ENCODE measurements around the gene USP21. TPM values are rescaled to one million over a fixed set of nuclear protein-coding genes. Genes with fewer than 3 reads are reported as not detected.

The USP21 gene
- total and polyA plus RNA-seq, 11 donors, result 12.3 to 20.0 (median 14.1) TPM

DNA sequence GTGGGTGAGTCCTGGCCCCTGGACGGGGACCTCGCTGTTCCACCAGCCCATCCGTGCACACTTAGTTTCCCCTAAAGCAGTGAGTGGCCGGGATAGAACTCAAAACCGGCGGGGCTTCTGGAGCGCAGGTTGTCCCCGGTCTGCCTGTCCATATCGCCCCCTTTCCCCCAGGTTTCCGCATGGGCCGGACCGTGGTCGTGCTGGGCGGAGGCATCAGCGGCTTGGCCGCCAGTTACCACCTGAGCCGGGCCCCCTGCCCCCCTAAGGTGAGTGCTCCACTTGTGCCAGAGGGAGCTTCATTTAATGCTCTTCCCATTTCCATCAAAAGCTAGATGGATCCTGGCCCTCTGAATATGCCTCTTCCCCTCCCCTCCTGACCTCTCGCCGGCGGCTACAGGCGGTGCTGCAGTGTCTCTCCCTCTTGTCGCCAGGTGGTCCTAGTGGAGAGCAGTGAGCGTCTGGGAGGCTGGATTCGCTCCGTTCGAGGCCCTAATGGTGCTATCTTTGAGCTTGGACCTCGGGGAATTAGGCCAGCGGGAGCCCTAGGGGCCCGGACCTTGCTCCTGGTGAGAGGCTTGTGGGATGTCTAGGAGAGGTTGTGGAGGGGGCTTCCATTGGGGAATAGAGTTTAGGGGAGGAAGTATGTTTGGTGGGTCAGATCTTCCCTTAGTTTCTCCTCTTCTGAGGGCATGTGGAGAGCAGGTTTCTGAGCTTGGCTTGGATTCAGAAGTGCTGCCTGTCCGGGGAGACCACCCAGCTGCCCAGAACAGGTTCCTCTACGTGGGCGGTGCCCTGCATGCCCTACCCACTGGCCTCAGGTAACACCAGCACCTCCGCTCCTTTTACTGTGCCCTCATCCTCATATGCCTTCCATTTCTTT lies 7.6 kb downstream of the USP21 start:
- ATAC-seq (peak in 1 of 4 donors; percentile 0), DNase-seq (no peak)
- TF ChIP-seq POLR2A (IDR thresholded peaks at IDR 0.05), result no peak
- TF ChIP-seq, protein P1, sequence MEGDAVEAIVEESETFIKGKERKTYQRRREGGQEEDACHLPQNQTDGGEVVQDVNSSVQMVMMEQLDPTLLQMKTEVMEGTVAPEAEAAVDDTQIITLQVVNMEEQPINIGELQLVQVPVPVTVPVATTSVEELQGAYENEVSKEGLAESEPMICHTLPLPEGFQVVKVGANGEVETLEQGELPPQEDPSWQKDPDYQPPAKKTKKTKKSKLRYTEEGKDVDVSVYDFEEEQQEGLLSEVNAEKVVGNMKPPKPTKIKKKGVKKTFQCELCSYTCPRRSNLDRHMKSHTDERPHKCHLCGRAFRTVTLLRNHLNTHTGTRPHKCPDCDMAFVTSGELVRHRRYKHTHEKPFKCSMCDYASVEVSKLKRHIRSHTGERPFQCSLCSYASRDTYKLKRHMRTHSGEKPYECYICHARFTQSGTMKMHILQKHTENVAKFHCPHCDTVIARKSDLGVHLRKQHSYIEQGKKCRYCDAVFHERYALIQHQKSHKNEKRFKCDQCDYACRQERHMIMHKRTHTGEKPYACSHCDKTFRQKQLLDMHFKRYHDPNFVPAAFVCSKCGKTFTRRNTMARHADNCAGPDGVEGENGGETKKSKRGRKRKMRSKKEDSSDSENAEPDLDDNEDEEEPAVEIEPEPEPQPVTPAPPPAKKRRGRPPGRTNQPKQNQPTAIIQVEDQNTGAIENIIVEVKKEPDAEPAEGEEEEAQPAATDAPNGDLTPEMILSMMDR (IDR thresholded peaks at IDR 0.05), result no peak
- H3K9me3 ChIP-seq, result no peaks in the 10 kb centered on the region
- H3K27ac ChIP-seq, result peak overlapping the region; percentile 75 to 92 (median 83)
- H3K36me3 ChIP-seq, result peaks cover 0 to 70% (median 57%) of the 10 kb centered on the region in 9 donors
- intact Hi-C loops (cut with DNase I), result no loop called here
- peaks cover 0 to 29% (median 20%) of the 10 kb centered on the region in 12 donors for H3K4me1 ChIP-seq
- WGBS, 4 donors, result 7 to 8% (median 8%) methylated on average over 32 to 33 of the region's 33 CpGs
- no peaks in the 10 kb centered on the region for H3K27me3 ChIP-seq
- peak overlapping the region; percentile 59 to 92 (median 77) for H3K4me3 ChIP-seq

DNA sequence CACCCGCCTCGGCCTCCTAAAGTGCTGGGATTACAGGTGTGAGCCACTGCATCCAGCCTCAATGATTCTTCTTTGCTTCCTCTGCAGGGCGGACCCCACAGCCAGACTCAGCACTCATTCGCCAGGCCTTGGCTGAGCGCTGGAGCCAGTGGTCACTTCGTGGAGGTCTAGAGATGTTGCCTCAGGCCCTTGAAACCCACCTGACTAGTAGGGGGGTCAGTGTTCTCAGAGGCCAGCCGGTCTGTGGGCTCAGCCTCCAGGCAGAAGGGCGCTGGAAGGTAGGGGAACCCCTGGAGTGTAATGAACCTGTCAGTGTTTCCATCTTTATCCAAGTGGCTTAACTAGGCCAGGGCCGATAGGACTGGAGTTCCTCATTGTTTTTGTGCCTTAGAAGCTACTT lies 9.6 kb downstream of the USP21 start:
- intact Hi-C loops (cut with DNase I), result no loop called here
- no peaks in the 10 kb centered on the region for H3K27me3 ChIP-seq
- peaks cover 6 to 46% (median 33%) of the 10 kb centered on the region in 12 donors for H3K4me1 ChIP-seq
- H3K36me3 ChIP-seq, result peaks cover 0 to 73% (median 59%) of the 10 kb centered on the region in 9 donors
- H3K27ac ChIP-seq, result no peak overlapping the region
- no peaks in the 10 kb centered on the region for H3K9me3 ChIP-seq
- ATAC-seq, result no peak
- no peak overlapping the region for H3K4me3 ChIP-seq
- no peak for TF ChIP-seq POLR2A (IDR thresholded peaks at IDR 0.05)
- TF ChIP-seq, protein P1 (IDR thresholded peaks at IDR 0.05), result no peak
- WGBS, 4 donors, result 94 to 97% (median 95%) methylated on average over 7 to 9 of the region's 9 CpGs
- DNase-seq, result no peak

- peak overlapping the region in 3 of 12 donors; percentile 60 to 73 (median 62) for H3K27ac ChIP-seq
Measured at GRCh38 chr1:161171191-161171590, 11.9 kb downstream of the USP21 start.

GRCh38 chr1:161171696-161172095 lies 12.4 kb downstream of the USP21 start:
- no peak overlapping the region for H3K4me3 ChIP-seq
- peaks cover 0 to 83% (median 70%) of the 10 kb centered on the region in 9 donors for H3K36me3 ChIP-seq
- H3K27me3 ChIP-seq, result no peaks in the 10 kb centered on the region
- no peak for TF ChIP-seq POLR2A (IDR thresholded peaks at IDR 0.05)
- TF ChIP-seq, protein P1 (IDR thresholded peaks at IDR 0.05), result no peak
- intact Hi-C loops (cut with DNase I), result no loop called here
- H3K27ac ChIP-seq, result peak overlapping the region in 4 of 12 donors; percentile 51 to 73 (median 61)
- no peaks in the 10 kb centered on the region for H3K9me3 ChIP-seq
- DNase-seq (no peak), ATAC-seq (no peak)
- 82 to 88% (median 84%) methylated on average over 12 of the region's 12 CpGs for WGBS, 4 donors
- H3K4me1 ChIP-seq, result peaks cover 6 to 44% (median 30%) of the 10 kb centered on the region in 12 donors

More at GRCh38 chr1:161171191-161171590, 11.9 kb downstream of the USP21 start:
- ATAC-seq, result no peak
- Histone ChIP-seq H3K9me3 (no peaks in the 10 kb centered on the region), H3K4me3 (no peak overlapping the region), H3K4me1 (peaks cover 6 to 40% (median 26%) of the 10 kb centered on the region in 12 donors), H3K36me3 (peaks cover 0 to 83% (median 70%) of the 10 kb centered on the region in 9 donors), H3K27me3 (no peaks in the 10 kb centered on the region)
- 49 to 60% (median 51%) methylated on average over 5 of the region's 5 CpGs for WGBS, 4 donors
- TF ChIP-seq, protein P1 (IDR thresholded peaks at IDR 0.05), result peak in 3 of 12 donors; percentile 13 to 23 (median 19)
- no peak for TF ChIP-seq POLR2A (IDR thresholded peaks at IDR 0.05)
- DNase-seq, result no peak
- intact Hi-C loops (cut with DNase I), result no loop called here

Measured in heart left ventricle (tissue), 16 donors.